ENCODE results near the gene TGIF1. TPM values are rescaled to one million over a fixed set of nuclear protein-coding genes. Genes with fewer than 3 reads are reported as not detected.

TGIF1 gene
- total RNA-seq, 4 donors from 2014 or later = 33.8 to 90.8 (median 47.0) TPM

DNA sequence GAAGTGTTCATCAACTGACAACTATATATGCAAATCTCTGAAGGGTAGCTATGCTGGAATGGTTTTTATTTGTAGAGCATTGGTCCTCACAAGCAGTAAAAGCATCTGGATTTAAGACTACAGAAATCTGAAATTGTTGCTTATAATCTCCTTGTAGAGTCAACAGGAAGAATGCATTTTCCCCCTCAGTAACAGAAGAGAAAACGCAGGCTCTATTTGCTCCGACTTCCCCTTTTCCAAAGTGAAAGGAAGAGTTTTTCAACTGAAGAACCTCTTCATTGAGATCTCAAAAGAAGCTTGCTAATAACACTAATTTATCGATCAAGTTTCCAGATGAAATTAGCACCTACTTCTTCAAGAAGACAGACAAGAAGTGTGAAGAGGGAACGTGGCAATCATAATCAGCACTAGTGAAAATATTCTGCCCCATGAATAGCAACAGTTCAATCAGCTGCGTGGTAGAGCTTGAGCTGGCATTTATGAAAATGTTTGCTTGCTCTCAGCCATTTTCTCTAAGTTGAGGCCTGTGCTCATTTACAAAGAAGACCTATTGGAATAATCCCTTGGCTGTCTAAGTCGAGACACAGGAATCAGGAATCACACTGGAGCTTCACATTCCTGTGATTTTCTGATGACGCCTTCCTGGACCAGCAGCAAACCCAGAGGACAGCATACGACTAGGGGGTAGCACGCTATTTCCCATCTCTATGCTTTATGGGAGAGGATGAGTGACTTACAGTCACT, 43.7 kb downstream of the TGIF1 start:
- H3K9me3 ChIP-seq = no peaks in the 10 kb centered on the region
- no peak overlapping the region for H3K27ac ChIP-seq
- no peak for TF ChIP-seq POLR2A (IDR thresholded peaks at IDR 0.05)
- TF ChIP-seq, protein P1, sequence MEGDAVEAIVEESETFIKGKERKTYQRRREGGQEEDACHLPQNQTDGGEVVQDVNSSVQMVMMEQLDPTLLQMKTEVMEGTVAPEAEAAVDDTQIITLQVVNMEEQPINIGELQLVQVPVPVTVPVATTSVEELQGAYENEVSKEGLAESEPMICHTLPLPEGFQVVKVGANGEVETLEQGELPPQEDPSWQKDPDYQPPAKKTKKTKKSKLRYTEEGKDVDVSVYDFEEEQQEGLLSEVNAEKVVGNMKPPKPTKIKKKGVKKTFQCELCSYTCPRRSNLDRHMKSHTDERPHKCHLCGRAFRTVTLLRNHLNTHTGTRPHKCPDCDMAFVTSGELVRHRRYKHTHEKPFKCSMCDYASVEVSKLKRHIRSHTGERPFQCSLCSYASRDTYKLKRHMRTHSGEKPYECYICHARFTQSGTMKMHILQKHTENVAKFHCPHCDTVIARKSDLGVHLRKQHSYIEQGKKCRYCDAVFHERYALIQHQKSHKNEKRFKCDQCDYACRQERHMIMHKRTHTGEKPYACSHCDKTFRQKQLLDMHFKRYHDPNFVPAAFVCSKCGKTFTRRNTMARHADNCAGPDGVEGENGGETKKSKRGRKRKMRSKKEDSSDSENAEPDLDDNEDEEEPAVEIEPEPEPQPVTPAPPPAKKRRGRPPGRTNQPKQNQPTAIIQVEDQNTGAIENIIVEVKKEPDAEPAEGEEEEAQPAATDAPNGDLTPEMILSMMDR (IDR thresholded peaks at IDR 0.05 in 4 of 5, conservative IDR thresholded peaks at IDR 0.05 in 1 of 5) = no peak
- no peak overlapping the region for H3K4me3 ChIP-seq
- H3K36me3 ChIP-seq = no peaks in the 10 kb centered on the region
- no peak for ATAC-seq
- H3K27me3 ChIP-seq = peaks cover 0 to 2% (median 1%) of the 10 kb centered on the region in 3 donors
- in situ Hi-C loops (cut with MboI; ENCODE audit: low sequenced_read_pairs in 4 of 4) (no loop called here), intact Hi-C loops (cut with DNase I; ENCODE audit: low total_unique reads) (no loop called here)
- no peaks in the 10 kb centered on the region for H3K4me1 ChIP-seq
- no peak for DNase-seq

DNA sequence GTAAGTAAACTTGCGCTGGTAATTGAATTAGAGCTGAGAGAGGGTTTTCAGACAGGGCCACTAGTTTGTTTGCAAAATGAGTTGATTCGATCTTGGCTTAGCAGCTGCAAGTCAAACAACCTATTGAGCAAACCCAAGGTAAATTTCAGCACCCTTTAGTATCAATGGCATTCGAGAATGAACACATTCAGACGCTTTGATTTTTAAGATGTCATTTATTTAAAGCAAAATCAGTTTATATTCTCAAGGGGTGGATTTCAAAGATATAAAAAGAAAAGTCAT, 44.2 kb downstream of the TGIF1 start:
- TF ChIP-seq, protein P1 (IDR thresholded peaks at IDR 0.05 in 4 of 5, conservative IDR thresholded peaks at IDR 0.05 in 1 of 5) = no peak
- TF ChIP-seq POLR2A (IDR thresholded peaks at IDR 0.05) = no peak
- DNase-seq (no peak), ATAC-seq (no peak)
- no peak overlapping the region for H3K27ac ChIP-seq
- H3K4me1 ChIP-seq = no peaks in the 10 kb centered on the region
- H3K36me3 ChIP-seq = no peaks in the 10 kb centered on the region
- H3K27me3 ChIP-seq = peaks cover 0 to 7% (median 3%) of the 10 kb centered on the region in 3 donors
- intact Hi-C loops (cut with DNase I; ENCODE audit: low total_unique reads) = no loop called here
- no peak overlapping the region for H3K4me3 ChIP-seq
- no peaks in the 10 kb centered on the region for H3K9me3 ChIP-seq
- in situ Hi-C loops (cut with MboI; ENCODE audit: low sequenced_read_pairs in 4 of 4) = no loop called here

DNA sequence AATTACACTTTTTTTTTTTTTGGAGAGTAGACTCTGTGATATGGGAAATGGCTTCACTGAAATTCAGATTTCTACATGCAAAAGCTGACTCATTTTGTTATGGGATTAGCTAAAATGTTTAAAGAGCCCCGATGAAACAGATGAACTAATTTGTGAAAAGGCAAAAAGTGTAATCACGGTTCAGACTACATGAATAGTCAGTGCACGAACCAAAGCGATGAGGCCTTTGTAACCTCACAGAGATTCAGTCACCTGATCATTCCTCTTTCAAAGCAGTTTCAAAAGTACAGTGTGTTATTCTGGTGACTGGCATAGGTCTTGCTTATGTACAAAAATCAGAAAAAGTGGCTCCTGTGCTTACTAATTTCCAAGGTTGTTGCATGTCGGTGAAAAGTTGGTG, 44.6 kb downstream of the TGIF1 start:
- ATAC-seq = no peak
- TF ChIP-seq, protein P1 (IDR thresholded peaks at IDR 0.05 in 4 of 5, conservative IDR thresholded peaks at IDR 0.05 in 1 of 5) = no peak
- no peak for TF ChIP-seq POLR2A (IDR thresholded peaks at IDR 0.05)
- no peak for DNase-seq
- in situ Hi-C loops (cut with MboI; ENCODE audit: low sequenced_read_pairs in 4 of 4) (no loop called here), intact Hi-C loops (cut with DNase I; ENCODE audit: low total_unique reads) (no loop called here)
- Histone ChIP-seq H3K4me3 (no peak overlapping the region), H3K36me3 (no peaks in the 10 kb centered on the region), H3K4me1 (no peaks in the 10 kb centered on the region), H3K27me3 (peaks cover 0 to 11% (median 6%) of the 10 kb centered on the region in 3 donors), H3K9me3 (no peaks in the 10 kb centered on the region), H3K27ac (no peak overlapping the region)

DNA sequence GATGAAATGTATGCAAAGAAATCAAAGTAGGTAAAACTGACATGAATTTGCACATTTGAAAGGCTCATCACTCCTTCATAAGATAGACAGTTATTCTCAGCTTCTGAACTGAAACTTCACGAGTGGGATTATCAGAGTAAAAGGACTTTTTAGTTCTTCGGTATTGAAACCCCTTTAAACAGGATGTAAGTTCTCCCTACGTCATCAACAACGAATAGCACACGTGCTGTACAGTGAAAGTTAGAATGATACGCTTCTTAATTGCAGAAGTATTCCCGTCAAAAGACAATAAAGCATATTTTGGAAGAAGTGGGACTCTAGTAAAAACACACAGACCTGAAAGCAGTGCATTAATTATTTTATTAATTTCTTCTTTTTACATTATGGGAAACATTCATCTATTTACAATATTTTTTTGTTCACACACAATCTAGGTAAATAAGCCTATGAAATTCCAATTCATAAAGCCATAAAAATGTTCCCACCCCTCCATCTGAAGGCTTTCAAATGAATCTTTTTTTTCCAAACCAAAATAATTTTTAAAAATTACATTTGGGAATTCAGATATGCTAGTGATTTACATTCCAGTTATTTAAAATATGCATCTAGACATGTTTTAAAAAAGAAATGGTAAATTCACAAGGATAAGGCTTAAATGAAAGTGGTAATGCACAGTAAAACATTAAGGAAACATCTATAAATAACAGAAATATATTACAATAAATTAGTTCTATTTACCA, 45.9 kb downstream of the TGIF1 start:
- intact Hi-C loops (cut with DNase I; ENCODE audit: low total_unique reads) = no loop called here
- in situ Hi-C loops (cut with MboI; ENCODE audit: low sequenced_read_pairs in 4 of 4) = no loop called here

More for the DNA sequence above, 45.9 kb downstream of the TGIF1 start:
- no peak for ATAC-seq
- H3K27me3 ChIP-seq = peaks cover 0 to 16% (median 8%) of the 10 kb centered on the region in 3 donors
- no peak for DNase-seq
- H3K9me3 ChIP-seq = no peaks in the 10 kb centered on the region
- H3K27ac ChIP-seq = no peak overlapping the region
- no peak for TF ChIP-seq POLR2A (IDR thresholded peaks at IDR 0.05)
- TF ChIP-seq, protein P1 (IDR thresholded peaks at IDR 0.05 in 4 of 5, conservative IDR thresholded peaks at IDR 0.05 in 1 of 5) = no peak
- no peaks in the 10 kb centered on the region for H3K4me1 ChIP-seq
- no peaks in the 10 kb centered on the region for H3K36me3 ChIP-seq
- H3K4me3 ChIP-seq = no peak overlapping the region

Data from gastrocnemius medialis (tissue), 4 donors.